GM12865 (cell line): Measurements from ENCODE around the gene SULT1A1.

Source experiments
- DNase-seq: peaks from one replicate; pipeline ENCODE4 v3.0.0; 2010; ENCODE audit warnings: low read depth
- H3K4me3 ChIP-seq: 2 replicates; pipeline ENCODE4 v1.5.1; 2011; ENCODE audit warnings: mild to moderate bottlenecking, low read depth, low read length, control low read depth
- CTCF ChIP-seq: IDR thresholded peaks from 2 replicates; pipeline ENCODE4 v1.5.1; 2011; ENCODE audit warnings: low read length, control low read depth, low read depth, inconsistent platforms; ENCODE audit not compliant: insufficient read depth; ENCODE audit errors: missing control alignments

Gene SULT1A1

GRCh38 chr16:28558456-28558855, 51.4 kb downstream of the SULT1A1 start:
- TF ChIP-seq CTCF: no peak
- DNase-seq: no peak
- no peak overlapping the region for H3K4me3 ChIP-seq

- no peak for TF ChIP-seq CTCF
- no peak overlapping the region for H3K4me3 ChIP-seq
- no peak for DNase-seq
These were observed 52.9 kb downstream of the SULT1A1 start for GRCh38 chr16:28556914-28557320.

GRCh38 chr16:28555561-28555960, 54.3 kb downstream of the SULT1A1 start:
- DNase-seq: peak; percentile 45
- H3K4me3 ChIP-seq: no peak overlapping the region
- no peak for TF ChIP-seq CTCF
